Mucosa of descending colon (tissue), 3 donors: ENCODE data around the gene NFIC. TPM values are rescaled to one million over a fixed set of nuclear protein-coding genes. Genes with fewer than 3 reads are reported as not detected.
"Not testable (repeated sequence)": the region's sequence is repeated elsewhere in the genome, so short reads cannot be mapped to it uniquely, and the experiment has no call there.

Experiments used
- ATAC-seq: fragments of 200-7000 bp; cut with Tn5 transposase; one replicate; pipeline ENCODE4 v1.9.1; 2020; ENCODE audit warnings: mild to moderate bottlenecking, moderate library complexity
- DNase-seq, 3 donors: peaks; one replicate each; pipeline ENCODE4 v3.0.0-alpha.2; 2020
- H3K36me3 ChIP-seq: fragments of 200-600 bp; one replicate; pipeline ENCODE4 v1.8.0; 2021; ENCODE audit warnings: low read depth, mild to moderate bottlenecking
- H3K4me1 ChIP-seq: fragments of 200-600 bp; one replicate; pipeline ENCODE4 v1.8.0; 2021; ENCODE audit warnings: low read depth, mild to moderate bottlenecking
- H3K4me3 ChIP-seq: fragments of 200-600 bp; one replicate; pipeline ENCODE4 v1.8.0; 2021; ENCODE audit warnings: mild to moderate bottlenecking
- H3K9me3 ChIP-seq: fragments of 200-600 bp; one replicate; pipeline ENCODE4 v1.8.0; 2021; ENCODE audit warnings: mild to moderate bottlenecking
- CTCF ChIP-seq: fragments of 200-600 bp; IDR thresholded peaks from one replicate; pipeline ENCODE4 v1.8.0; 2022; ENCODE audit warnings: antibody characterized with exemption, mild to moderate bottlenecking
- intact Hi-C, 2 donors: fragments of 100-400 bp; cut with DNase I in 1 of 2; cut with micrococcal nuclease in 1 of 2; formaldehyde crosslinking; loops; one replicate each; pipeline versions ENCODE4 v1.11.0 to v1.11.1; 2022; cut with DNase I, micrococcal nuclease
- total RNA-seq, 3 donors: library from RNA; stranded (reverse); fragmentation: NEBNext Ultra II Directional in 2 of 3; extraction: Animal tissue kit (Norgen Biotek cat#: 25700) in 2 of 3; gene quantifications; one replicate each; pipeline versions ENCODE4 v1.2.1 to v1.2.4, GENCODE V29; 2021 to 2023
- donor health status: DM: no; HTN: no; CAD: no; lungs with moderate emphysema.
- donor health status: DM: no; HTN: no; CAD: no.
- donor health status: DM: no; HTN: yes; CAD: no.

NFIC gene
- total RNA-seq, 3 donors from 2014 or later, result 38.4 to 210 (median 79.3) TPM

DNA sequence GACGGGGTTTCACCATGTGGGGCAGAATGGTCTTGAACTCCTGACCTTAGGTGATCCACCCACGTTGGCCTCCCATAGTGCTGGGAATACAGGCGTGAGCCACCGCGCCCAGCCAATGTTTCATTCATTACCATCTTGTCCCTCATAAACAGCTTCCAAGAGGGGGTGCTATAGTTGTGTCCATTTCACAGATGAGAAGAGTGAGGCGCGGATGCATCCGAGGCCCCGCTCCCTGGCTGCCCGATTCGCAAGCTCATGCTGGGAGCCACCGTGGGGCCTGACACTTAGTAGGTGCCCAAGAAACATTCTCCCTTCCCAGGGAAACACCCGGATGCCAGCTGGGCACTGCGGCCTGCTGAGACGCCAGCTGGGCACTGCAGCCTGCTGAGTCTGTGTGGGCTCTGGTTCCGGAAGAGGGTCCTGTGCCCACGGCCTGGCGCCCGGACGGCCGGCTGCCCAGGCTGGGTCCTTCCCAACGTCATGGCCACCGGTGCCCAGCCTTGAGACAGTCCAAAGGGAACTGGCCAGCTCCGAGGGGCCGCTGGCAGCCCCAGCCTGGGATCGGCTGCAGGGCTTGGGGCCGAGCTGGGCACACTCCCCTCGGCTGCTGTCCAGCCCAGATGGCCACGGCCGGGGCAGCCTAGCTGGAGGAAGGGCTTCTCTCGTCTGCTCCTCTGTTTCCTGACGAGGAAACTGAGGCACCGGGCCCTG is 54.7 kb downstream of the NFIC start:
- TF ChIP-seq CTCF, result no peak
- H3K4me3 ChIP-seq, result no peak overlapping the region
- no peaks in the 10 kb centered on the region for H3K9me3 ChIP-seq
- intact Hi-C loops, result loop anchor here in 1 of 2 donors (10.0 kb wide), 1 partner anchor 56 kb away; the partner anchor contains the start of gene NFIC
- DNase-seq (no peak), ATAC-seq (no peak)
- H3K36me3 ChIP-seq, result no peaks in the 10 kb centered on the region
- H3K4me1 ChIP-seq, result no peaks in the 10 kb centered on the region

DNA sequence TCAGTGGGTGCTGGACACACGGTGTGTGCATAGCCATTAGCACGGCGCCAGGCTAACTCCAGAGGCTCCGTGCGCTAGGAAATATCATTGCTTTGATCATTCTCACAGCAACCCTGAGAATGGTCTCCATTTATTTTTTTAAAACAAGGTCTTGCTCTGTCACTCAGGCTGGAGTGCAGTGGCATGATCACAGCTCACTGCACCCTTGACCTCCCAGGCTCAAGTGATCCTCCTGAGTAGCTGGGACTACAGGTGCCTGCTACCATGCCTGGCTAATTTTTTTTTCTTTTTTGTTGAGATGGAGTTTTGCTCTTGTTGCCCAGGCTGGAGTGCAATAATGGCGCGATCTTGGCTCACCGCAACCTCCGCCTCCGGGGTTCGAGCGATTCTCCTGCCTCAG is 55.3 kb downstream of the NFIC start:
- not testable (repeated sequence) for H3K4me1 ChIP-seq, H3K4me3 ChIP-seq, H3K9me3 ChIP-seq, ATAC-seq, DNase-seq, H3K36me3 ChIP-seq
- intact Hi-C loops, result loop anchor here in 1 of 2 donors (10.0 kb wide), 1 partner anchor 57 kb away; the partner anchor contains the start of gene NFIC

GRCh38 chr19:3423183-3423829 is 56.9 kb downstream of the NFIC start:
- Histone ChIP-seq H3K9me3 (no peaks in the 10 kb centered on the region), H3K4me3 (no peak overlapping the region), H3K36me3 (no peaks in the 10 kb centered on the region), H3K4me1 (no peaks in the 10 kb centered on the region)
- ATAC-seq (no peak), DNase-seq (no peak)
- TF ChIP-seq CTCF, result no peak
- intact Hi-C loops, result loop anchor here in 1 of 2 donors (10.0 kb wide), 1 partner anchor 59 kb away; the partner anchor contains the start of gene NFIC

DNA sequence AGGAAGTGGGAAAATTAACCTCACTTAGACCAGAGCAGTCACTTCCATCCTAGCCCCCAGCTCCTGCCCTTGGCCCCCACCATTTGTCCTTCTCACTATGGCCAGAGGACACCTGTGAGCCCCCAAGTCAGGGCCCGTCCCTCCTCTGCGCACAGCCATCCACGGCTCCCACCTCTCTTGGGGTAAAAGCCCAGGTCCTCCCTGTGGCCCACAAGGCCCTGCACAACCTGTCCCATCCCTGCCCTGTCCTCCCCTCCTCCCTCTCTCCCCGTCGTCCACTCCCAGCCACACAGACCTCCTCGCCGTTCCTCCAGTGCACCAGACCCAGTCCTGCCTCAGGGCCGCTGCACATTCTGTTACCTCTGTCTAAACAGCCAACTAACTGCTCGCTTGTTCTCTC is 60.0 kb downstream of the NFIC start:
- Histone ChIP-seq H3K9me3 (no peaks in the 10 kb centered on the region), H3K4me3 (no peak overlapping the region), H3K36me3 (no peaks in the 10 kb centered on the region), H3K4me1 (peaks cover 9% of the 10 kb centered on the region)
- ATAC-seq (no peak), DNase-seq (no peak)
- intact Hi-C loops, result loop anchor here in 1 of 2 donors (10.0 kb wide), 1 partner anchor 62 kb away; the partner anchor contains the start of gene NFIC
- TF ChIP-seq CTCF, result no peak

DNA sequence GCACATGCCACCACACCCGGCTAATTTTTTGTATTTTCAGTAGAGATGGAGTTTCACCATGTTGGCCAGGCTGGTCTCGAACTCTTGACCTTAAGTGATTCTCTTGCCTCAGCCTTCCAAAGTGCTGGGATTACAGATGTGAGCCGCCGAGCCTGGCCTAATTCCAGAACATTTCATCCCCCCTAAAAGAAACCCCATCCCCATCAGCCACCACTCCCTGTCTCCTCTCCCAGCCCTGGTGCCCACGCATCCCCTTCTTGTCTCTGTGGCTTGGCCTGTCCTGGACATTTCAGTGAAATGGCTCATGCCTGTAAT is 63.9 kb downstream of the NFIC start:
- peaks cover 16% of the 10 kb centered on the region for H3K4me1 ChIP-seq
- DNase-seq, intact Hi-C loops, H3K36me3 ChIP-seq, H3K9me3 ChIP-seq, H3K4me3 ChIP-seq, ATAC-seq: not testable (repeated sequence)

GRCh38 chr19:3431760-3432397 is 65.5 kb downstream of the NFIC start:
- H3K4me1 ChIP-seq, result peaks cover 16% of the 10 kb centered on the region
- H3K4me3 ChIP-seq, result no peak overlapping the region
- no peak for TF ChIP-seq CTCF
- no peaks in the 10 kb centered on the region for H3K9me3 ChIP-seq
- DNase-seq (no peak), ATAC-seq (no peak)
- H3K36me3 ChIP-seq, result no peaks in the 10 kb centered on the region
- intact Hi-C loops, result no loop called here
